Measurements from ENCODE around the gene SBF1. TPM values are rescaled to one million over a fixed set of nuclear protein-coding genes. Genes with fewer than 3 reads are reported as not detected.

The SBF1 gene
- total RNA-seq, 4 donors from 2014 or later: 59.9 to 241 (median 108) TPM

DNA sequence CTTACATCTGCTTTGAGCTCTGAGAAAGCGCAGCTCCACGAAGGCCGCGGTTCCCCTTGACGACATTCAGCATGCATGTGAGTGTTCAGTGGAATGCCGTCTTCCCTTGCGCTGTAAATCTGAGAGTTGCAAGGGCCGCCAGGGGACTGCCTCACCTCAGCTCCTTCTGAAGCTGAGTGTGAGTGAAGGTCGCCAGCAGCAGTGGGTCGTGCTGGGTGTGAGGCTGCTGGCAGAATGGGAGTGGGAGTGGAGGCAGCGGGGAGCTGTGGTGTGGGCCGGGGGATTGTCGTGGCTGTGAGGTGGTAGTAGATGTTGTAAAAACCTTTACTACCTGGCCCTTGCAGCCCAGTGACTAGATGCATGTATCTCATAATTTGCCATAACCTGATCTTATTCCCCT lies 66.5 kb downstream of the SBF1 start:
- intact Hi-C loops (cut with DNase I; ENCODE audit: low total_unique reads) (no loop called here), in situ Hi-C loops (cut with MboI; ENCODE audit: low pct_ligation_motif_present in 1 of 4, low pct_unique_long_range_greater_than_20kb in 1 of 4, low sequenced_read_pairs in 3 of 4) (no loop called here)
- 90 to 96% methylated on average over 2 to 13 of the region's 13 CpGs for WGBS, 2 donors (ENCODE audit: low coverage in 1 of 2)

GRCh38 chr22:50406416-50407170 lies 68.2 kb downstream of the SBF1 start:
- intact Hi-C loops (cut with DNase I; ENCODE audit: low total_unique reads) (no loop called here), in situ Hi-C loops (cut with MboI; ENCODE audit: low pct_ligation_motif_present in 1 of 4, low pct_unique_long_range_greater_than_20kb in 1 of 4, low sequenced_read_pairs in 3 of 4) (no loop called here)
- Histone ChIP-seq H3K4me3 (no peak overlapping the region), H3K27ac (no peak overlapping the region), H3K9me3 (no peaks in the 10 kb centered on the region), H3K27me3 (no peaks in the 10 kb centered on the region), H3K36me3 (peaks cover 0 to 14% (median 7%) of the 10 kb centered on the region in 4 donors), H3K4me1 (peaks cover 0 to 8% (median 0%) of the 10 kb centered on the region in 4 donors)
- no peak for TF ChIP-seq POLR2AphosphoS5 (IDR thresholded peaks at IDR 0.05)
- TF ChIP-seq, protein P1, sequence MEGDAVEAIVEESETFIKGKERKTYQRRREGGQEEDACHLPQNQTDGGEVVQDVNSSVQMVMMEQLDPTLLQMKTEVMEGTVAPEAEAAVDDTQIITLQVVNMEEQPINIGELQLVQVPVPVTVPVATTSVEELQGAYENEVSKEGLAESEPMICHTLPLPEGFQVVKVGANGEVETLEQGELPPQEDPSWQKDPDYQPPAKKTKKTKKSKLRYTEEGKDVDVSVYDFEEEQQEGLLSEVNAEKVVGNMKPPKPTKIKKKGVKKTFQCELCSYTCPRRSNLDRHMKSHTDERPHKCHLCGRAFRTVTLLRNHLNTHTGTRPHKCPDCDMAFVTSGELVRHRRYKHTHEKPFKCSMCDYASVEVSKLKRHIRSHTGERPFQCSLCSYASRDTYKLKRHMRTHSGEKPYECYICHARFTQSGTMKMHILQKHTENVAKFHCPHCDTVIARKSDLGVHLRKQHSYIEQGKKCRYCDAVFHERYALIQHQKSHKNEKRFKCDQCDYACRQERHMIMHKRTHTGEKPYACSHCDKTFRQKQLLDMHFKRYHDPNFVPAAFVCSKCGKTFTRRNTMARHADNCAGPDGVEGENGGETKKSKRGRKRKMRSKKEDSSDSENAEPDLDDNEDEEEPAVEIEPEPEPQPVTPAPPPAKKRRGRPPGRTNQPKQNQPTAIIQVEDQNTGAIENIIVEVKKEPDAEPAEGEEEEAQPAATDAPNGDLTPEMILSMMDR (IDR thresholded peaks at IDR 0.05): no peak
- no peak for TF ChIP-seq POLR2A (IDR thresholded peaks at IDR 0.05)
- no peak for TF ChIP-seq EP300 (IDR thresholded peaks at IDR 0.05; ENCODE audit: low read depth)
- DNase-seq: no peak
- 91 to 95% methylated on average over 9 to 25 of the region's 25 CpGs for WGBS, 2 donors (ENCODE audit: low coverage in 1 of 2)

More for the DNA sequence above, 66.5 kb downstream of the SBF1 start:
- TF ChIP-seq, protein P1 (IDR thresholded peaks at IDR 0.05): no peak
- TF ChIP-seq POLR2A (IDR thresholded peaks at IDR 0.05) (no peak), POLR2AphosphoS5 (IDR thresholded peaks at IDR 0.05) (no peak)
- peaks cover 0 to 6% (median 0%) of the 10 kb centered on the region in 4 donors for H3K4me1 ChIP-seq
- no peaks in the 10 kb centered on the region for H3K27me3 ChIP-seq
- no peaks in the 10 kb centered on the region for H3K9me3 ChIP-seq
- H3K27ac ChIP-seq: no peak overlapping the region
- H3K4me3 ChIP-seq: no peak overlapping the region
- DNase-seq: no peak
- H3K36me3 ChIP-seq: peaks cover 0 to 14% (median 7%) of the 10 kb centered on the region in 4 donors

DNA sequence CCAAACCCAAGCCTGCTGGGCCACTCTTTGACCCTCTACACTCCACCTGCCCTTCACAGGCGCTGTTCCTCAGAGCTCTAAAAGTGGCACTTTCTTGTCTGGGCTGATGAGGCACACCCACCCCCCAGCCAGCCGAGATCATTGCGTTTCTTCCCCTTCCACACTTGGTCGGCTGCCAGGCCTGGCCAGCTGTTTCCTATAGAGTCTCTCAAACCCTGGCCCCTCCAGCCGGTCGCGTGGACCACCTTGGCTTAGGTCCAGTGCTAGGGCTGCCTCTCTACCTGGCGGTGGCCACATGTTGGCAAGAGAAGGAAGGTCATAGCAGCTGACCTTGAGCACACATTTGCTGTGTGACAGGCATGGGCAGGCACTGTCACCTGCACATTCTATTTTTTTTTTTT lies 71.1 kb downstream of the SBF1 start:
- 58% methylated on average over 8 of the region's 8 CpGs; no CpG with 5 or more reads in 1 of the 2 donors for WGBS, 2 donors (ENCODE audit: low coverage in 1 of 2)
- peak overlapping the region in 1 of 4 donors; percentile 30 for H3K27ac ChIP-seq
- H3K4me3 ChIP-seq: no peak overlapping the region
- no peaks in the 10 kb centered on the region for H3K9me3 ChIP-seq
- peaks cover 0 to 14% (median 3%) of the 10 kb centered on the region in 4 donors for H3K36me3 ChIP-seq
- peaks cover 4 to 21% (median 8%) of the 10 kb centered on the region in 4 donors for H3K4me1 ChIP-seq
- H3K27me3 ChIP-seq: no peaks in the 10 kb centered on the region
- intact Hi-C loops (cut with DNase I; ENCODE audit: low total_unique reads) (no loop called here), in situ Hi-C loops (cut with MboI; ENCODE audit: low pct_ligation_motif_present in 1 of 4, low pct_unique_long_range_greater_than_20kb in 1 of 4, low sequenced_read_pairs in 3 of 4) (no loop called here)
- peak; percentile 56 for DNase-seq
- TF ChIP-seq POLR2AphosphoS5 (IDR thresholded peaks at IDR 0.05): no peak
- no peak for TF ChIP-seq EP300 (IDR thresholded peaks at IDR 0.05; ENCODE audit: low read depth)
- TF ChIP-seq, protein P1 (IDR thresholded peaks at IDR 0.05): no peak

DNA sequence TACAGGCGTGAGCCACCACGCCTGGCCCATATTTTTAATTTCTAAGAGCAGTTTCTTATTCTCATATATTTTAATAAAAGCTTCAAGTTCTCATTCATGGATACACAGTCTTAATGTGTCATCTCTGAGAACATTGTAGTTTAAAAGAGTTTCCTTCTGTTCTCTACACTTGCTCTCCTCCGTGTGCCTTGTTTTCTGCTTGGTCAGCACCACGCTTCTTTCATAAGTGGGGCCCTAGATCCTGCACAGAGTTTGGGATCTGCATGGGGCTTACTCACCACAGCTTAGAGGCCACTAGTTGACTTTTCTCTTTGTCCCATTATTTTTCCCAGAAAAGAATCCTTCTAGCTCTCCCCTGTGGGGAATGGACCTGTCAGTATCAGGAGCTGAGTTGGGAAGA lies 72.9 kb downstream of the SBF1 start:
- TF ChIP-seq EP300 (IDR thresholded peaks at IDR 0.05; ENCODE audit: low read depth) (no peak), POLR2AphosphoS5 (IDR thresholded peaks at IDR 0.05) (no peak), POLR2A (IDR thresholded peaks at IDR 0.05) (no peak)
- TF ChIP-seq, protein P1 (IDR thresholded peaks at IDR 0.05): no peak
- intact Hi-C loops (cut with DNase I; ENCODE audit: low total_unique reads): no loop called here
- WGBS, 2 donors (ENCODE audit: low coverage in 1 of 2): 93 to 98% methylated on average over 4 of the region's 4 CpGs
- no peak overlapping the region for H3K4me3 ChIP-seq
- in situ Hi-C loops (cut with MboI; ENCODE audit: low pct_ligation_motif_present in 1 of 4, low pct_unique_long_range_greater_than_20kb in 1 of 4, low sequenced_read_pairs in 3 of 4): no loop called here
- H3K4me1 ChIP-seq: peaks cover 4 to 28% (median 12%) of the 10 kb centered on the region in 4 donors
- no peaks in the 10 kb centered on the region for H3K27me3 ChIP-seq
- no peaks in the 10 kb centered on the region for H3K36me3 ChIP-seq
- no peak overlapping the region for H3K27ac ChIP-seq
- DNase-seq: no peak
- no peaks in the 10 kb centered on the region for H3K9me3 ChIP-seq

Measured in transverse colon (tissue), 4 donors.